Lower lobe of right lung (tissue), 2 donors: ENCODE measurements around the gene DNAH11. TPM values are rescaled to one million over a fixed set of nuclear protein-coding genes. Genes with fewer than 3 reads are reported as not detected.

Experiments
- ATAC-seq, 2 donors: fragments of 200-7000 bp; cut with Tn5 transposase; one replicate each; pipeline ENCODE4 v1.9.1; 2020 to 2022; ENCODE audit warnings: mild to moderate bottlenecking in 2 of 2, moderate library complexity in 2 of 2
- DNase-seq: peaks from one replicate; pipeline ENCODE4 v3.0.0-alpha.2; 2020
- H3K27ac ChIP-seq: fragments of 200-600 bp; one replicate; pipeline ENCODE4 v1.8.0; 2022
- H3K27me3 ChIP-seq: fragments of 200-600 bp; one replicate; pipeline ENCODE4 v1.8.0; 2022; ENCODE audit warnings: low read depth
- H3K36me3 ChIP-seq: fragments of 200-600 bp; one replicate; pipeline ENCODE4 v1.8.0; 2022; ENCODE audit warnings: mild to moderate bottlenecking
- H3K4me1 ChIP-seq: fragments of 200-600 bp; one replicate; pipeline ENCODE4 v1.8.0; 2022
- H3K4me3 ChIP-seq: fragments of 200-600 bp; one replicate; pipeline ENCODE4 v1.8.0; 2022; ENCODE audit warnings: mild to moderate bottlenecking
- H3K9me3 ChIP-seq: fragments of 200-600 bp; one replicate; pipeline ENCODE4 v1.8.0; 2022
- intact Hi-C: fragments of 100-400 bp; cut with DNase I; formaldehyde crosslinking; loops from one replicate; pipeline ENCODE4 v1.11.0; 2022
- total RNA-seq: library from RNA; stranded (reverse); fragmentation: NEBNext Ultra II Directional; extraction: Animal tissue kit (Norgen Biotek cat#: 25700); gene quantifications from one replicate; pipeline ENCODE4 v1.2.1, GENCODE V29; 2021
- TF ChIP-seq, protein P1 (sequence below): fragments of 200-600 bp; IDR thresholded peaks from one replicate; pipeline ENCODE4 v1.8.0; 2022; ENCODE audit warnings: antibody characterized with exemption, mild to moderate bottlenecking
- donor health status: DM: no; HTN: yes; CAD: no; lungs with severe emphysema.

DNAH11 gene
- total RNA-seq, 1 donor from 2014 or later = 8.9 TPM

DNA sequence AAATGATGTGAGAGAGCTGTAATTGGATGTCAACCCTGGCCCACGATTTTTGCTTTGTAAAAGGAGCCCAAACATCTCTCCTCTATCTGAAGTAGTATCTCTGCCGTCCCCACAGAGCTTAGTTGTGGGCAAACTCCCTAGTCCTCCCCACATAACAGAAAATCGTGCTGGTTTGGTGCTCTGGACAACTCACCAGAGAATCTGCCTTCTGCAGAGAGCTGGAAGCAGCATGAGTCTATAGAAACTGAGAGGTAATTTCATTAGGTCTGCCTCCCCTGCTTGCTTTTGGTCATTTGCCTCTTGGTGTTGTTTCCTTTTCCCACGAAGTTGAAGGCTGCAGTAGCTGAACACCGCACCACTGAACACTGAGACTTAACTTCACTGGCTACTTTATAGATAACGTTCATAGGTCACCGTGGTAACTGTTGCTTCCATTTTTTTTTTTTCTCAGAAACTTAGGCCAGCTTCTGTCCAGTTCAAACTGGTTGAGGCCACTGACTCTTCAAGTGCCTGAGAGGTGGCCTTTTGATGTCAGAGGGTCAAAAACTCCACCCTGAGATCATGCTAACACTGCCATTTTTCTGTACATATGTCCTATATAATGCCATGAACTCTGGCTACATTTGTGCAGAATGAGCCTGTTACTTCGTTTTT lies 406.2 kb downstream of the DNAH11 start:
- H3K27me3 ChIP-seq = no peaks in the 10 kb centered on the region
- no peaks in the 10 kb centered on the region for H3K9me3 ChIP-seq
- H3K36me3 ChIP-seq = no peaks in the 10 kb centered on the region
- ATAC-seq = no peak
- no peak overlapping the region for H3K4me3 ChIP-seq
- H3K4me1 ChIP-seq = peaks cover 10% of the 10 kb centered on the region
- intact Hi-C loops = no loop called here
- no peak for DNase-seq
- no peak overlapping the region for H3K27ac ChIP-seq
- TF ChIP-seq, protein P1, sequence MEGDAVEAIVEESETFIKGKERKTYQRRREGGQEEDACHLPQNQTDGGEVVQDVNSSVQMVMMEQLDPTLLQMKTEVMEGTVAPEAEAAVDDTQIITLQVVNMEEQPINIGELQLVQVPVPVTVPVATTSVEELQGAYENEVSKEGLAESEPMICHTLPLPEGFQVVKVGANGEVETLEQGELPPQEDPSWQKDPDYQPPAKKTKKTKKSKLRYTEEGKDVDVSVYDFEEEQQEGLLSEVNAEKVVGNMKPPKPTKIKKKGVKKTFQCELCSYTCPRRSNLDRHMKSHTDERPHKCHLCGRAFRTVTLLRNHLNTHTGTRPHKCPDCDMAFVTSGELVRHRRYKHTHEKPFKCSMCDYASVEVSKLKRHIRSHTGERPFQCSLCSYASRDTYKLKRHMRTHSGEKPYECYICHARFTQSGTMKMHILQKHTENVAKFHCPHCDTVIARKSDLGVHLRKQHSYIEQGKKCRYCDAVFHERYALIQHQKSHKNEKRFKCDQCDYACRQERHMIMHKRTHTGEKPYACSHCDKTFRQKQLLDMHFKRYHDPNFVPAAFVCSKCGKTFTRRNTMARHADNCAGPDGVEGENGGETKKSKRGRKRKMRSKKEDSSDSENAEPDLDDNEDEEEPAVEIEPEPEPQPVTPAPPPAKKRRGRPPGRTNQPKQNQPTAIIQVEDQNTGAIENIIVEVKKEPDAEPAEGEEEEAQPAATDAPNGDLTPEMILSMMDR = no peak

Other genes with a start within 250 kb of the DNAH11 start
- gene SP4, start 115.0 kb upstream of the DNAH11 start, total RNA-seq = 9.7 TPM